Peyer's patch (tissue), 4 donors: ENCODE data around the gene VPS50.

Experiments used
- POLR2A ChIP-seq, 2 donors: fragments of 450-650 bp; IDR thresholded peaks; one replicate each; pipeline ENCODE4 v1.5.1; 2017; ENCODE audit warnings: antibody characterized with exemption in 2 of 2, mild to moderate bottlenecking in 2 of 2, moderate library complexity in 2 of 2
- TF ChIP-seq, protein P1 (sequence below), 6 experiments: fragments of 450-650 bp in 4 of 6; fragments of 200-600 bp in 2 of 6; sonication (generic) in 1 of 6; IDR thresholded peaks; one replicate each; pipeline ENCODE4 v1.5.1; 2017 to 2019; ENCODE audit warnings: antibody characterized with exemption in 6 of 6, mild to moderate bottlenecking in 3 of 6, moderate library complexity in 1 of 6

DNA sequence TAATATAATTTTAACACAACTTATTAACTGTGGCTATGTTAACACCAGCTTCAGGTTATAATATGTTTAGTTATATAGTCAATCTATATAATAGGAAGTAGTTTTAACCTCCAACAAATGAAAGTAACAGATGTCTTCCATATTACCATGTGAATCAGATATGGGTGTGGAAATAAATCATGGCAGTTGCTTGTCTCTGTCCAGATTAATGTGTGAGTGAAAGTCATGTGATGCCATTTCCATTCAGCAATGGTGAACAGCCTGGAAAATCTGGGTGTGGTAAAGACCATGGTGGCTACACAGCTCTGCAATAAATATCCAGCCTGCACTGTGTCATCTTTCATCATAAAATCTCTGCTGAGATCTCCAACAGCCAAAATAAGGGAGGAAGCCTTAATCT lies 33.7 kb upstream of the VPS50 start:
- TF ChIP-seq POLR2A (IDR thresholded peaks at IDR 0.05), result no peak
- TF ChIP-seq, protein P1, sequence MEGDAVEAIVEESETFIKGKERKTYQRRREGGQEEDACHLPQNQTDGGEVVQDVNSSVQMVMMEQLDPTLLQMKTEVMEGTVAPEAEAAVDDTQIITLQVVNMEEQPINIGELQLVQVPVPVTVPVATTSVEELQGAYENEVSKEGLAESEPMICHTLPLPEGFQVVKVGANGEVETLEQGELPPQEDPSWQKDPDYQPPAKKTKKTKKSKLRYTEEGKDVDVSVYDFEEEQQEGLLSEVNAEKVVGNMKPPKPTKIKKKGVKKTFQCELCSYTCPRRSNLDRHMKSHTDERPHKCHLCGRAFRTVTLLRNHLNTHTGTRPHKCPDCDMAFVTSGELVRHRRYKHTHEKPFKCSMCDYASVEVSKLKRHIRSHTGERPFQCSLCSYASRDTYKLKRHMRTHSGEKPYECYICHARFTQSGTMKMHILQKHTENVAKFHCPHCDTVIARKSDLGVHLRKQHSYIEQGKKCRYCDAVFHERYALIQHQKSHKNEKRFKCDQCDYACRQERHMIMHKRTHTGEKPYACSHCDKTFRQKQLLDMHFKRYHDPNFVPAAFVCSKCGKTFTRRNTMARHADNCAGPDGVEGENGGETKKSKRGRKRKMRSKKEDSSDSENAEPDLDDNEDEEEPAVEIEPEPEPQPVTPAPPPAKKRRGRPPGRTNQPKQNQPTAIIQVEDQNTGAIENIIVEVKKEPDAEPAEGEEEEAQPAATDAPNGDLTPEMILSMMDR (IDR thresholded peaks at IDR 0.05), result no peak
